Fibroblast of skin of left biceps (primary cell): ENCODE data around the gene EP400.

Experiments
- DNase-seq, 2 experiments: peaks; one replicate each; pipeline ENCODE4 v3.0.0-alpha.2; 2013; ENCODE audit warnings: low read depth in 2 of 2

The EP400 gene

DNA sequence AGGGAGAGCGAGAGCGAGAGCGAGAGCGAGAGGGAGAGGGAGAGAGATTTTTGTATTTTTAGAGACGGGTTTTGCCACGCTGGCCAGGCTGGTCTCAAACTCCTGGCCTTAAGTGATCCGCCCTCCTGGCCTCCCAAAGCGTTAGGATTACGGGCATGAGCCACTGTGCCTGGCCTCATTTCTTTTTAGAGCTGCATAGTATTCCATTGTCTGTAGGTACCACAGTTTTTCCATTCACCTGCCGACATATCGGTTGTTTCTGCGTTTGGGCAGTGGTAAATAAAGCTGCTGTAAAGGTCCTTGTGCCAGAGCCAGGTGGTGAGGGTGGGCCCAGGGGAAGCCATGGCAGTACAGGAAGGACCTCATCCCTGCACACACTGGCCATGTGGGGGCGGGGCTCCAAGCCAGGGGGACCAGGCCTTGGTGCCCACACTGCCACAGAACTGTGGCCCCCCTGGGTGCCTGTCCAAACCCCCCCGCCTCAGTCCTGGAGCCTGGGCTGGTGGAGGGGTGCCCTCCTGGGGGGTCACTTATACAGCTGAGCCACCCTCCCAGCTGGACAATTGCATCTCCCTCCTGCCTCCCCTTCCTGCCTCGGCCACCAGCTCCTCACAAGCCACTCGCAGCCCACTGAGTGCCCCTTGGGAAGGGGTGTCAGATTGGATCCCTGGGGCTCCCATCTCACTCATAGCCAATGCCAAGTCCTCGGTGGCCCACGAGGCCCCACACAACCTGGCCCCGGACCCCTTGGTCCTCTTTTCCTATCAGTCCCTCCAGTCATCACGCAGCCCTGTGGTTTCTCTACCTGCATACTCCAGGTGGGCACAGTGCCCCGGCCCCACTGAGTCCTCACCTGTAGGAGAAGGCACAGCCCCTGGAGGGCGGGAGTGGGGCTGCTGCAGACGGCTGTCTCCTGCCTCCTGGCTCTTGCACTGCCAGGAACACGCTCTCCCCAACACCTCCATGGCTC lies 22.3 kb upstream of the EP400 start:
- DNase-seq = no peak

DNA sequence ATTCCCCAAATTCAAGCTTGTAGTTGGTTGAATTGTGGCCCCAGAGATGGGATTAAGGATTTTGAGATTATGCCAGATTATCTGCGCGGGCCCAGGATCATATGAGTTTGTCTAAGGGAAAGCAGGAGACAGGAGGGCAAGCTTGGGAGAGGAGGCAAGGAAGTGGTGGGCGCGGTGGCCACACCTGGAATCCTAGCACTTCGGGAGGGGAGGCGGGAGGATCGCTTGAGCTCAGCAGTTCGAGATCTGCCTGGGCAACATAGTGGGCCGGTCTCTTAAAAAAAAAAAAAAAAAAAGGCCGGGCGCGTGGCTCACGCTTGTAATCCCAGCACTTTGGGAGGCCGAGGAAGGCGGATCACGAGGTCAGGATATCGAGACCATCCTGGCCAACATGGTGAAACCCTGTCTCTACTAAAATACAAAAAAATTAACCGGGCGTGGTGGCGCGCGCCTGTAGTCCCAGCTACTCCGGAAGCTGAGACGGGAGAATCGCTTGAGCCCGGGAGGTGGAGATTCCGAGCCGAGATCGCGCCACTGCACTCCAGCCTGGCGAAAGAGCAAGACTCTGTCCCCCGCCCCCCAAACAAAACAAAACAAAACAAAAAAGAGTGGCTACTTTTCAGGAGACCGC lies 21.5 kb upstream of the EP400 start:
- DNase-seq = no peak

- peak; percentile 82 to 85 for DNase-seq
Observed at GRCh38 chr12:131928711-131929580, 20.8 kb upstream of the EP400 start, which contains the start of gene PUS1. PUS1 (plus strand) TSS chr12:131929276; CDS start chr12:131929723, 447 bp downstream.

- no peak for DNase-seq
Observed at GRCh38 chr12:131929581-131930456, 19.9 kb upstream of the EP400 start.

GRCh38 chr12:131930510-131930909 lies 19.2 kb upstream of the EP400 start:
- no peak for DNase-seq

DNA sequence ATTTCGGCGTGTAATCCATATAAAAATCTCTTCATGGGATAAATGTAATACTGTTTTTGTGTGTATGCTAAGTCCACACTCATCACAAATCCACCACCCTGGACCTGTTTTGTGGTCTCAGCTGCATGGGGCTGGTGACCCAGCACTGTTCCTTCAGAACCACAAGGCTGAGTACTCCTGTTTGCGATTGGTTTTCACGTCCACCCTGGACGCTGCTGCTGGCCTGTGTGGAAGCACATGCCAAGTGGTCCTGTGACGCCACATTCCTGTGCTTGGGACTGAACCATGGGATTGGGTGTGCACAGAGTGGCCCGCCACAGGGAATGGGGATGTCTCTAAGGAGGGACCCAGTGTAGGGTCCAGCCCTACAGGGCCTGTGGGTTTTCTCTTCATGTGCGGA lies 16.4 kb upstream of the EP400 start:
- no peak for DNase-seq

GRCh38 chr12:131934535-131934934 lies 15.2 kb upstream of the EP400 start:
- no peak for DNase-seq

DNA sequence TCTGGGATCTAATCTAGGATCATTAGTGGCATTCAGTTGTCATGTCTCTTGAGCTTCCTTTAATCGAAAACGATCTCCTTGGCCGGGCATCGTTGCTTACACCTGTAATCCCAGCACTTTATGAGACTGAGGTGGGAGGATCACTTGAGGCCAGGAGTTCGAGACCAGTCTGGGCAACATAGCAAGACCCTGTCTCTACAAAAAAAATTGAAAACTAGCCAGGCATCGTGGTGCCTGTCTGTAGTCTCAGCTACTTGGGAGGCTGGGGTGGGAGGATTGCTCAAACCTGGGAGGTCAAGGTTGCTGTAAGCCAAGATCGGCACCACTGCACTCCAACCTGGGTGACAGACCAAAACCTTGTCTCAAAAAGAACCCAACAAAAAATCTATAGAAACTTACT lies 11.7 kb upstream of the EP400 start:
- no peak for DNase-seq

GRCh38 chr12:131939007-131939406 lies 10.7 kb upstream of the EP400 start:
- no peak for DNase-seq

- DNase-seq = no peak
Observed at GRCh38 chr12:131940141-131940547, 9.6 kb upstream of the EP400 start.

DNA sequence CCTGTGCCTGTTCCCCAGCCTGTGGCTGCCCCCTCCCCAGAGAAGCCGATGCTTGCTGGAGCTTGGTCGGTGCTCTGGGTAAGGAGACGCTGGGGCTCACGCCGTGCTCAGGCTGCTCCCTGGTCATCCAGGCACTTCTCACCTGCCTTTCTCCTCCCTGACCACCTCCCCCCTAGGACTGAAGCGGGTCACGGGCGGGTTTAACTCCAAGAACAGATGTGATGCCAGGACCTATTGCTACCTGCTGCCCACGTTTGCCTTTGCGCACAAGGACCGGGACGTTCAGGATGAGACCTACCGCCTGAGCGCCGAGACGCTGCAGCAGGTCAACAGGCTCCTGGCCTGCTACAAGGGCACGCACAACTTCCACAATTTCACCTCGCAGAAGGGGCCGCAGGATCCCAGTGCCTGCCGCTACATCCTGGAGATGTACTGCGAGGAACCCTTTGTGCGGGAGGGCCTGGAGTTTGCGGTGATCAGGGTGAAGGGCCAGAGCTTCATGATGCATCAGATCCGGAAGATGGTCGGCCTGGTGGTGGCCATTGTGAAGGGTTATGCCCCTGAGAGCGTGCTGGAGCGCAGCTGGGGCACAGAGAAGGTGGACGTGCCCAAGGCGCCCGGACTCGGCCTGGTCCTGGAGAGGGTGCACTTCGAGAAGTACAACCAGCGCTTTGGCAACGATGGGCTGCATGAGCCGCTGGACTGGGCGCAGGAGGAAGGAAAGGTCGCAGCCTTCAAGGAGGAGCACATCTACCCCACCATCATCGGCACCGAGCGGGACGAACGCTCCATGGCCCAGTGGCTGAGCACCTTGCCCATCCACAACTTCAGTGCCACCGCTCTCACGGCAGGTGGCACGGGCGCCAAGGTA lies 8.4 kb upstream of the EP400 start:
- DNase-seq = no peak

DNA sequence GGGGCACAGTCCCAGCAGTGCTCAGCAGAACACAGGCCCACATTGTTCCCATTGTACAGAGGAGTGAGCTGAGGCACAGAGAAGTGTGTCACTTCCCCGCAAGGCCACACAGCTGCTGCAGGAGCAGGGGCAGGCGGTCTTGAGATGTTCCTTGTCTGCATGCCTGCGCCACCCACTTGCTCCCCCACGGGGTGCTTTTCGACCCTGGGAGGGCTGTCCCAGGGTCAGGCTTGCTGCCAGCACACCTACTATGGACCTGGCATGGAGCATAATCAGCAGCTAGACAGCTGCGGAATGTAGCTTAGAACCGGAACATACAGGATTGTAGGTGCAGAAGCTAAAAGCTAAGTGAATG lies 7.8 kb upstream of the EP400 start:
- no peak for DNase-seq

DNA sequence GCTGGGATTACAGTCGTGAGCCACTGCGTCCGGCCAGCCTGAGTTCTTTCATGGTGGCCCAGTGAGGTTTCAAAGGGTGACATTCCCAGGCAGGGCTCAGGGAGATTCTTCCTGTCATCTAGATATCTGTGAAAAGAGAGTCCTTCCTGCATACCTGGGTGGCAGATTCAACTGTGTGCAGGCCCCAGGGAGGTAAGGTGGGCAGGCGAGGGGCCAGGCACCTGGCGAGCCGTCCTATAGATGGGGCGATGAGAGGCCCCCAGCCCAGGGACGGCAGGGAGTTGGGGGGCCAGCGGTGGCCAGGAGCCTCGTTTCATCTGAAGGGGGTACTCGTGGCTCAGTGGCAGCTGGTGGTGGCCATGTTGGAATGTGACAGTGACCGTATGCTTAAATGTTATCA lies 7.1 kb upstream of the EP400 start:
- no peak for DNase-seq

- DNase-seq = no peak
Observed at GRCh38 chr12:131943389-131943788, 6.4 kb upstream of the EP400 start.

- DNase-seq = no peak
Observed at GRCh38 chr12:131943876-131944275, 5.9 kb upstream of the EP400 start.

- DNase-seq = no peak
Observed at GRCh38 chr12:131944601-131945251, 5.0 kb upstream of the EP400 start.

- DNase-seq = no peak
Observed at GRCh38 chr12:131946757-131947156, 3.0 kb upstream of the EP400 start.

DNA sequence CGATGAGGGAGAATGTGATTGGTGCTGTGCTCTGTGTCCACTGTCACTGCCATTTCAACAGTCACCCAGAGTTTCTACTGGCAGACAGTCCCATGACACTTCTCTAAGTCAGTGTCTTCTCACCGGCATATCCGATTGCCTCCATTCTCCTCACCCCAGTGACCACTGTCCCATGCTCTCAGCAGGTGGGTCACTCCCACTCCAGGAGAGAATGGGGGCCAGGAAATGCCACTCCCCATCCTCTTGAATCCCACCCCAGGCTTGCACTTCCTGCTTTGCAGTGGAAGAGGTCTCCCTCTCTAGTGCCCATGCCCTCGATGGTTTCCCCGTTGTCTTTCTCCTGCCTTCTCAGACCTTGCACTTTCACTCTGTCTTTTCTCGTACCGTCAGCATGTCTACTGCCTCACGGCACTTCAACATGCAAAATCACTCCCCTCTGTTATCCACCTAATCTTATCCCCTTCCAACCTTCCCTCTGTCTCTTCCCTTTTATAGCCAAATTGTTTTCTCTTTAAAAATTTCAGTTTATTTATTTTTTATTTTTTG lies 2.2 kb upstream of the EP400 start:
- no peak for DNase-seq

DNA sequence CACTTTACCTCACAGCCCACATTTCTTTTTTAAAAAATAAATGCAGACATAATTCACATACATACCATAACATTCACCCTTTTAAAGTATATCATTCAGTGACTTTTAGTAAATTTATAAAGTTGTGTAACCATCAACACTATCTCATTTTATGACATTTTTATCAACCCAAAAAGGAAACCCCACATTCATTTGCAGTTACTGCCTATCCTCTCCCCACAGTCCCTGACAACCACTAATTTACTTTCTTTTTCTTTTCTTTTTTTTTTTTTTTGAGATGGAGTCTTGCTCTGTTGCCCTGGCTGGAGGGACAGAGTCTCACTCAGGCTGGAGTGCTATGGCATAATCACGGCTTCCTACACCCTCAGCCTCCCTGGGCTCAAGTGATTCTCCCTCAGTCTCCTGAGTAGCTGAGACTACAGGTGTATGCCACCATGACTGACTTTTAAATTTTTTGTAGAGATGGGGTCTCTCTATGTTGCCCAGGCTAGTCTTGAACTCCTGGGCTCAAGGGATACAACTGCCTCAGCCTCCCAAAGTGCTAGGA lies 1.5 kb upstream of the EP400 start:
- DNase-seq = no peak
